ENCODE results near the gene UBAC2.
A peak's percentile ranks its signal among the peaks of the same experiment; 100 is the strongest.
"Not testable (repeated sequence)": the region's sequence is repeated elsewhere in the genome, so short reads cannot be mapped to it uniquely, and the experiment has no call there.

The UBAC2 gene

DNA sequence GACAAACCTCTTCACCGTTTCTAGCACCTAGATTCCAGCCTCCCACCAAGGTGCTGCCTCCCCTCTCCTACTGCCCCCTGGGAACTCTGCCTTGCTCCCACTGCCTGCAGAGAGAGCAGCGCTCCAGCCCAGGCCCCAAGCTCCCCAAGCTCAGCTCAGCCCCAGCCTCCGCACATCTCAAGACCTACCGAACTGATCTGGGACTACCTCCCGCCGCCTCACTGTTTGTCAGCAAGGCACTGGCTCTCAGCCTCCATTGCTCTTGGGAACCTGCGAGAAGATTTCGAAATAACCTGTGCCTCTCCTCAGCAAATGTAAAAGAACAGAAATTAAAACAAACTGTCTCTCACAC lies 198.9 kb downstream of the UBAC2 start:
- DNase-seq, result no peak

DNA sequence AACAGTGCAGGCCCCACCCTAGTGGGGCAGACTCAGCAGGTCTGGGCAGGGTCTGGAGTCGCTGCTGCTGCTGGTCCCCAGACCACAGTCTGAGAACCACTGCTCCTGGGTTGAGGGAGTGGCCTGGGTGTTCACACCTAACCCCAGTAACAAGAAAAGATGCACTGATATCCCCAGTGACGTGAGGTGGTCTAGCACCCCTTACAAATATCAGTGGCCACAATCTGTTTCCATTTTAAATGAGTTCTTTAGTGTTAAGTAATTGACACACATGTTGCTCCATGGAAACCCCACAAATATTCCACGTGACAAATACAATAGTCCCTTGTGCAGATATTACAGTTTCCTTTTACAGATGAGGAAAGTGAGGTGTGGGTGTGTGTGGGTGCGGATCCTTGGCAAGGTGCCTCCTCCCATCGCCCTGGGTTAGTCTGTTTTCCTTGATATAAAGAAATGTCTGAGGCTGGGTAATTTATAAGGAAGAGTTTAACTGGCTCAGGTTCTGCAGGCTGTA lies 202.9 kb downstream of the UBAC2 start:
- peak; percentile 34 for DNase-seq

- no peak for DNase-seq
Measured at GRCh38 chr13:99404005-99404755, 203.5 kb downstream of the UBAC2 start.

- DNase-seq, result no peak
Measured at GRCh38 chr13:99405966-99406365, 205.3 kb downstream of the UBAC2 start.

GRCh38 chr13:99406799-99407201 lies 206.1 kb downstream of the UBAC2 start:
- DNase-seq, result no peak

GRCh38 chr13:99407906-99408702 lies 207.4 kb downstream of the UBAC2 start:
- no peak for DNase-seq

DNA sequence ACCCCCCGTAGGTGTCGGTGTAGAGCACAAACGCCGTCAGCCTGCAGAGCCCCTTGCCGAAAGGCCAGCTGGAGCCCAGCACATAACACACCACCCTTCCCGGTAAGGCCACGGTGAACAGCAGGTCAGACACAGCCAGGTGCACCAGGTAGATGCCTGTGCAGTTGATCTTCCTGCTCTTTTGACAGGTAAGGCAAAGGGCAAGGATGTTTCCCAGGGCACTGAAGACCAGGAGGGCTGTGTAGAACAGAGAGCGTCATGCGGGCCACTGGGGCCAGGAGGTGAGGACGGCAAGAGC lies 208.0 kb downstream of the UBAC2 start:
- no peak for DNase-seq

DNA sequence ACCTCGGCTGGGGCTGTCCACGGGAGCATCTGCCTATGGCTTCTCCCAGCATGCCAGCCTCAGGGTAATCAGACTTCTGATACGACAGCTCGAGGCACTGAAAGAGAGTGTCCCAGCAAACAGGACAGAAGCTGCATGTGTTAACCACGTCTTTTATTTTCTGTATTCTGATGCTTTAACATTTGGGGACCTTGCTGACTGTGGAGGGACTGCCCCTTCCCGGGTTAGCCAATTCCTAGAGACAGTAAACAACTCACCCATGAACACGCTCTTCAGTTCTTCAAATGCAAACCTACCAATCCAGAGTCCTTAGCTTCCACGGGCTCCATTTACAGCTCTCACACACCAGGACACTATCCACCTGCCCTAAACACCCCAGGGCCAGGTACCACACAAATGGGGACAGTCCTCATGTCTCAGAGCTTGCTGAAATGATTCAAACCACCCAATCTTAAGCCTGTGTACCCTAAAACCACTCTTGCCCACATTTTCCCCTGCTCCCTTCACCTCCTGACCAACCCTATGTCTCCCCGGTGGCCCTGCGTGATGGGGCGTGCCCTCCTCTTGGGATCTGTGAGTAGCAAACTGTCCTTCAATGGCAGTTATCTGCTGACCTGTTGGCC lies 208.9 kb downstream of the UBAC2 start:
- not testable (repeated sequence) for DNase-seq

DNA sequence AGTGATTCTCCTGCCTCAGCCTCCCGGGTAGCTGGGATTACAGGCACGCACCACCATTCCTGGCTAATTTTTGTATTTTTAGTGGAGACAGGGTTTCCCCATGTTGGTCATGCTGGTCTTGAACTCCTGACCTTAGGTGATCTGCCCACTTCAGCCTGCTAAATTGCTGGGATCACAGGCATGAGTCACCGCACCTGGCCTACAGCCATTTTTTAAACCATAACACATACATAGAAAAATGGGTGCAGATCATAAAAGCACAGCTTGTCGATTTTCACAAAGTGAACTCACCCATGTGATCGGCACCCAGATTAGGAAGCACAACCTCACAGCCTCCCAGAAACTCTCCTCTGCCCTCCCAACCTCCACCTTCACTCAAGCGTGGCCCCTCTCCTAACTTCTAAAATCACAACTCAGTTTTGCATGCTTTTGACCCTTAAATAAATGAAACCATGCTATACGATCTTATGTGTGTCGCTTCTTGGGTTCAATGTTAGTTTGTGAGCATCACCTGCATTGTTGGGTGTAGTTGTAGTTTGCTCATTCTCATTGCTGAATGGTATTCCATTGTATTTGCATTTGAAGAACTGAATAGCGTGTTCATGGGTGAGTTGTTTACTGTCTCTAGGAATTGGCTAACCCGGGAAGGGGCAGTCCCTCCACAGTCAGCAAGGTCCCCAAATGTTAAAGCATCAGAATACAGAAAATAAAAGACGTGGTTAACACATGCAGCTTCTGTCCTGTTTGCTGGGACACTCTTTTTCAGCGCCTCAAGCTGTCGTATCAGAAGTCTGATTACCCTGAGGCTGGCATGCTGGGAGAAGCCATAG lies 210.2 kb downstream of the UBAC2 start:
- not testable (repeated sequence) for DNase-seq

GRCh38 chr13:99412856-99413255 lies 212.2 kb downstream of the UBAC2 start:
- no peak for DNase-seq

GRCh38 chr13:99414048-99414995 lies 213.7 kb downstream of the UBAC2 start:
- no peak for DNase-seq

GRCh38 chr13:99415014-99415650 lies 214.5 kb downstream of the UBAC2 start:
- DNase-seq, result no peak

DNA sequence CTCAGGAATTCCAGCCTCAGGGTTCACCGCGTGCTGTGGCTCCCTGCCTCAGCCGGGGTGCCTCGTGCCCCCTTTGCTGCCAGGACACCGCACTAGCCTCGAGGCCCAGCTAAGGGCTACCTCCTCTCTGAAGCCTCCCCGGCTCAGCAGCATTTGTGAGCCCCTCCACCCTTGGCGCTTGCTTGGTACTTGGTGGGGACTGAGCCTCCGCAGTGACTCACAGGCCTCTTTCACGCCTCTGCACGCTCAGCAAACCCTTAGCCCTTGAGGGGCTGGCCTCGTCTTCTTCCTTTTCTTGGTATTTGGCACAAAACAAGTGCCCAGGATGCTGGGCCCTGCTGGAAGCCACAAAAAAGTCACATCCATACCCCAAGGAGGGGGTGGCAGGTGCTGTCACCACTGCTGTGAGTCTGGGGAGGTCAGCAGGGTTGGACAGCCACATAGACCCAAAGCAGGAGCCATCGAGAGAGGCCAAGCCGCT lies 215.2 kb downstream of the UBAC2 start:
- DNase-seq, result no peak

- DNase-seq, result no peak
Measured at GRCh38 chr13:99416411-99417121, 215.9 kb downstream of the UBAC2 start.

DNA sequence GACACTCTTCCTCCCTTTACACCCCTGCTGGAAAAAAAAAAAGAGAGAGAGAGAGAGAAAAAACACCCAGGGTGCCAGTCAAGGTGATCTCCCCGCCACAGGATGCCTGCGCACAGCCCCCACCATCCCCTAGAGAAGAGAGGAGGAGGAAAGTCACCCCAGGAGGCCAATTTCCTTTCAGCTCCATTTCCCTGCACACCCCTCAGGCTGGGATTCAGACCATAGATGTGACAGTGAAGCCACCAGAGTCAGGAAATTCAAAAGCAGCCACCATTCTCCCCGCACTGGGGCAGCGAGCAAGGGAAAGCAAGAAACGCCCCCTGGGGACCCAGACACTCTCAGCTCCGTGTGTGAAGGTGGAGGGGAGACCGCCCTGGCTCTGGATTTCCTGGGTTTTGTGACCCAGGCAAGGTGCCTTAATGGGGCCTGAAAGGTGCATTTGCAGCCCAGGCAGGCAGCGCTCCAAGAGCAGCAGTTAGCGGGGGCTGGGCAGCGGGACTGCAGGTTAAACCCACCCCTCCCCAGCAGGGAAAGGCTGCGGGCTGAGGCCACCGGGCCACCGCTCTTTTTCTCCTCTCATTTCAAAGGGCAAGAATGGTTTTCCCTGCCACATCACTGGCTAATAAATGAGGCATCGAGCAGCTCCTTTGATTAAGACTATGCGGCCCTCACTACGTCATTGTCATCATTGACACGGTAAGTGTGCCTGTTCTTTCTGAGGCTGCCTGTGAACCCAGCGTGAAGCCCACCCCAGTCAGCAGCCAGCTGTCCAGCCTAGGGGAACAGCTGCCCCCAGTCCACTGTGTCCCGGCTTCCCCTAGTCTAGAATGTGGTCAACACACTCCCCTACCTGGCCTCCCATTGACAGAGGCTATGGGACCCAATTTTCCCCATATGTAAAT lies 216.8 kb downstream of the UBAC2 start:
- no peak for DNase-seq

DNA sequence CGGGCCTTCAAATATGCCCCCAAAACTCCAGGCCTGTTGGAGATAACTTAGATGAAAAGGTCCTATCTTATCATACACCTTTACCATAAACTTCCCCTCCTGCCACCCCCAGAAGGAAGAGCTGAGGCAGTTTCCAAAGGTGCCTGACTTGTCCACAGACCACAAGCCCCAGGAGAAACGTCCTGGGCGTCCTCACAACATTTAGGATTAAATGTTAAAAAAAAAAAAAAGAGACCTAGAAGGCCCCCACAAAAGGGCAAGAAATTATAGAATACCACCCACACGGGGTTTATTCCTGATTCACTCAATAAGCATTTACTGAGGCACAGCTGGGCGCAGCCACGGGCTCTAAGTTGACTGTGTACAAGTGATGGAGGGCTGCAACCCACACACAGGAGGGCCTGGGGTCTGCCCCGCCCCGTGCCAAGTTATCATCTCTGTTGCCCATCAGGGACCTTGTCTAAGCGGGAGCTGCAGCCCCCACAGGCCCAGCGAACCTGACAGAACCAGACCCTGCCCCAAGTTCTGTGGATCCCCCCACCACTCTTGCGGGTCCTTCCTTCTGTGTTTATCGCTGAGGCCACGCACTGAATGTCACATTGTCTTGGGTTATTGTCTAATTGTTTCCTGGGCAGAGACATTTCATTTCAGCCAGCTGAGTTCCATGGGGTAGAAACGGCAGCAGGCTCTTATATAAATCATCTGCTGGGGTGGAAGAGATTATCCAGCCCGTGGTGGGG lies 217.6 kb downstream of the UBAC2 start:
- DNase-seq, result no peak

DNA sequence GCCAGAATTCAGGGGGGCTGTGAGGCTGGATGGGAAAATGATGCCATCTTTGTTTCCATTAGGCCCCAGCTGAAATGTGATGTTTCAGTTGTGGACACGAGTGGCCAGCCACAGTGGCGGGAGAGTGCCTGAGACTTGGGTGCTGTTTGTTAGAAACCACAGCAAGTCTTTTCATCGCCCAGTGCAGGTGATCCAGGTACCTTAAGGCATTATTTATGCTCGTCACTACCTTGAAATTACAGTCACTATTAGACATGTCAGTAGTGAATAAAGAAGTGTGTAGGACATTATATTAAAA lies 218.1 kb downstream of the UBAC2 start:
- no peak for DNase-seq

DNA sequence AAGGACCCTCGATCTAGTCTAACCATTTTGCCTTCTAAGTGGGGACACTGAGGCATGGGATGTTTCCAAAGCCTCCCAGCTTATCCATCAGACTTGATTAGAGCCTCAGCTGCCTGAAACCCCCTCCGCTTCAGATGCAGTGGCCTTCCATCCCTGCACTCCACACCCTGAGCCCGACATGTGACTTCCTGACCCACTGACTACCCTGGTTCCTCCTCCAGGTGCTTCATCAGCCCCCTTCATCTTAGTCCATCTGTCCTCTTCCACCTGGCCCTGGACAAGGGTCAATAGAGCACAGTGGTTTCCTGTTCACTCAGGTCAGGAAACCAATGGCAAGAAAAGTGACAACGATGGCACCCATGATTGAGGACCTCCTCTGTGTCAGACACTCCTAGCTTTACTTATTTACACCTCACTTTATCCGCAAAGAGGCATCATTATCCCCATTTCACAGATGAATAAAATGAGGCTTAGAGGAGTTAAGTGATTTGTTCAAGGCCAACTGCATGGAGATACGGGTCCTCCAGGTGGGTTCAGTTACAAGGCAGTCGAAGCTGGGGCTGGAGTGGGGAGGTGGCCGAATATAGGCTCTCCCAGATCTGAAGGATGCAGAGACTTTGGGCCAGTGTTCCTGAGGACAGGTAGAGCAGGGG lies 219.1 kb downstream of the UBAC2 start:
- DNase-seq, result no peak

All from central memory CD4-positive, alpha-beta T cell (primary cell).